HG02884 (cell line): Measurements from ENCODE around the gene ITPA.

ENCODE experiments used
- ATAC-seq: cut with Tn5 transposase; IDR thresholded peaks from one replicate; pipeline ENCODE4 v1.9.1; 2021; ENCODE audit warnings: mild to moderate bottlenecking, moderate library complexity; ENCODE audit not compliant: unreplicated experiment

Gene ITPA

DNA sequence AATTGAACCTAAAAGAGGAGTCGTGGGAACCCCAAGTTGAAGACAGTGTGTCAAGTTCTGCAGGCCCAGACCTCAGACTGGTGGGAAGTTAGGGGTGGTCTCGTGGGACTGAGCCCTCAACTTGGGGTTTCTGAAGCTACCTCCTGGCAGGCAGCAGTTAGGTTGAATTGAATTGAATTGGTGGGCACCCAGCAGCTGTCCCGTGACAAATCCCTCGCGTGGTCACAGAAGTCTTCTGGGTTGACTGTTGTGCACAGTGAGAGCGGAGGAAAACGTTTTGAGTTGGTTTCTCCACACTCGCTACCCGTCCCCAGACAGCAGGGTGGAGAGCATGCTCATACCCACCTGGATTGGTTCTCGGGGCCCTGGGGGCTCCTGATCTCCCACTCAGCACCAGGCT lies 16.8 kb downstream of the ITPA start:
- ATAC-seq = no peak

DNA sequence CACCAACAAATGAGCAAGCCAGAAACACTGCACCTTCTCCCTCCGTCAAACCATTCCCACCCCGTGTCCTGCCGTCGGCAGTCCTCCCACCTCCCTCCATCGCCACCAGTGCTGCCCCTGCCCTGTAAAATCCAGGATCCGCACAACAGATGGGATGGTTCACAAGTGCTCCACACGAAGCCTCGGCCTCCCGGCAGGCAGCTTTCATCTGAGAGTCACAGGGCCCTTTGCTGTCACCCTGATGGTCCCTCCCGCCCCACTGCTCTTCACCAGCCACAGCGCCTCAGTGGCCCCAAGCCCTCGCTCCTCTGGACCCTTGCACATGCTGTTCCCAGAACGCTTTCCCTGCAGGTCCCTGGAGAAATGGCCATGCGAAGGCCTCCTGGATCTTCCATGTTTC lies 17.6 kb downstream of the ITPA start:
- no peak for ATAC-seq

DNA sequence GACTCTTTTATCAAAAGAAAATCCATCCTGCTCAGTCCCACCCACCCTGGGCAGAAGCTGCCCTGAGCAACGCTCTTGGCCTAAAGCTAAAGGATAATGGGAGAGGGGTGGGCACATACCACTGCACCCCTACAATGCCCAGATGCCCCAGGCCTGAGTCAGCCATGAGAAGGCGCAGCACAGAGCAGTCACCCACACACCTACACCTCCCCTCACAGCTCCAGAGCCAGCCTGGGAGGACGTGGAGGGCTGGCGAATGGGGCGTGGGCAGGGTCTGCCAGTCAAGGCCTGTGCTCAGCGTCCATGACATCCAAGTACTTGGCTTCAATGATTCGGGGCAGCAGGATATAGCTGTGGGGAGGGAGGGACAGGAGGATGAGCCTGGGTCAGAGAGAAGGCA lies 18.2 kb downstream of the ITPA start:
- no peak for ATAC-seq

DNA sequence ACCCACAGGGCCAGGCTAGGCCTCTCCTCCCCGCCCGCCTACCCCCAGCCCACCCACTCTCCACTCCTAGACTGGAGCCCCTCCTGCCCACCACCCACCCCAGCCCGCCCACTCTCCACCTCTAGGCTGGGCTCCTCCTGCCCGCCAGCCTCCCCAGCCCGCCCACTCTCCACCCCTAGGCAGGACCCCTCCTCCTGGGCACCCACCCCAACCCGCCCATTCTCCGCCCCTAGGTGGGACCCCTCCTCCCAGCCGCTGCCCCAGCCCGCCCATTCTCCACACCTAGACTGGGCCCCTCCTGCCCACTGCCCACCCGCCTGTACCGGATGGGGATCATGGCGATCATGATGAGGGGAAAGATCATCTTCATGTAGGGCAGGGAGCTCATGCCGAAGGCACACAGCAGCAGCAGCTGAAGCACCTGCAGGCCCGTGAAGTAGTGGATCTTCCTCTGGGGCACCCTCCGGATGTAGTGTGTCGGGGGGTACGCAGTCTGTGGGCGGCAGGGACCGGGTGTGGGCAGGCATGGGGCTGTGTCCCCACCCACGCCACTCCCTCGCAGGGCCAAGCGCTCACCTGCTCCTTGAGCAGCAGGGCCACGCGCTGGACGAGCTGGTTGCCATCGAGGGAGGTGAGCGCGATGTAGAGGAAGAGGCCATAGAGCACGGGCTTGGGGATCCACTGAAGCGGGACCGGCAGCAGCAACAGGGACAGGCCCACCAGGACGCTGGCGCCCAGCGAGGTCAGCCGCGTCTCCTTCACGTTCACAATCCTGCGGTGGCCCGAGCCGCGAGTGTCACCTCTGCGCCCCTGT lies 18.8 kb downstream of the ITPA start:
- no peak for ATAC-seq

DNA sequence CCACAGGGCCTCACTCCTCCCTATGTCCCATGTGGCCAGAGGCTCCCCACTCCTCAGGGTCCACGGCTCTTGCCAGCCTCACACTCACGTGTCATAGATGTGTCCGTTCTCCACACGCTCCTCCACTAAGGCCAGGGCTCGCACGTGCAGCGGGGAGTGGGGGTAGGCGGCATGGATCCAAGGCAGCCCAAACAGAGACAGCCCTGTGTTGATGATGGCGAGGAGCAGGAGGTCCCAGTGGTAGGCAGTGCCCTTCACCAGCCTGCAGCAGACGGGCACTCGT lies 19.4 kb downstream of the ITPA start:
- no peak for ATAC-seq

DNA sequence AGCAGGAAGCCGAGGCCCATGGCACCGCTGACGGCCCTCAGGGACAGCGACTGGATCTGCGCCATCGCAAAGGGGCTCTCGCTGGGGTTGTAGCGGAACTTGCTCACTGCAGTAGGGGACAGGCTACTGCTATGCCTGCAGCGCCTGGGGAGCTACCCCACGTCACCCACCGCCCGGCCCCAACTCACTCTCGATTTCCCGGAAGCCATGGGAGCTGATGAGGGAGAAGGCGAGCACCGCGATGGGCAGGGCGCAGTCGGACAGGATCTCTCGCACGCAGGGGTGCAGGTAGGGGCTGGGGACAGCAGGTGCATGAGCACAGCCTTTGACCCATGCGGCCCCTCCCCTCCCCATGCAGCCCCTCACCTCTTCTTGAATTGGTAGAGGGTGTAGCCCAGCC lies 19.9 kb downstream of the ITPA start:
- ATAC-seq = no peak

DNA sequence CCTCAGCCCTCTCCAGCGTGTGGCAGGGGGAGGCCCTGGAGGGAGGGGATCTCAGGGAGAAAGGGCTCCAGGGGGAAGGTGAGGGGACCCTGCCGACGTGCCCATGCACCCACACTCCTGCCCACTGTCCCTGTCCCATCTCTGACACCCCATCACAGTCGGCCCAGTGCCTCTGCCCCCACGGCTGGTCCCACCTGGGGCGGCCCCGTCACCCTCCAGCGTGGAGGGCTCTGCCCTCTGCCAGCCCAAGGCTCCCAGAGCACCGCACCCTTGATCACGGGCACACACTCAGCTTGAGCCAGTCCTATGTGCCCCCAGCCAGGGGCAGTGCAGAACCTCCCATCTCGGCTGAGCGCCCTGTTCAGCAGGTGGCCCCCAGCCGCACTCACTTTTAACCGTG lies 20.5 kb downstream of the ITPA start:
- no peak for ATAC-seq

DNA sequence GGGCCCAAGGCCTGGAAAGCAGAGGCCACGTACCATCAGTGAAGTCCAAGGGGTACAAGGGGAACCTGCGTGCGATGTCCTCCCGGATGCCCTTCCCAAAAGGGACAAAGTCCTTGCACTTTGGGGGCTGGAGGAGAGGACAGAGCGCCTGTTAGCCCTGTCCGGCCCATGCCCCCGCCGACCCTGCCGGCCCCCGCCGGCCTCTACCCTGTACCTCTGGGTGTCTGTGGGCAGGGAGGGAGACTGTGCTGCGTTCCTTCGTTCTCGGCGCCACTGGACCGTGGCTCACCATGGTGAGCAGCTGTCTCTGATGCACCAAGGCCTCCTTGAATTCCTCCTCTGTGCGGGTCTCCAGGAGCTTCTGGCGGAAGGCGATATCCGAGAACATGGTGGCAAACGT lies 21.8 kb downstream of the ITPA start:
- no peak for ATAC-seq

DNA sequence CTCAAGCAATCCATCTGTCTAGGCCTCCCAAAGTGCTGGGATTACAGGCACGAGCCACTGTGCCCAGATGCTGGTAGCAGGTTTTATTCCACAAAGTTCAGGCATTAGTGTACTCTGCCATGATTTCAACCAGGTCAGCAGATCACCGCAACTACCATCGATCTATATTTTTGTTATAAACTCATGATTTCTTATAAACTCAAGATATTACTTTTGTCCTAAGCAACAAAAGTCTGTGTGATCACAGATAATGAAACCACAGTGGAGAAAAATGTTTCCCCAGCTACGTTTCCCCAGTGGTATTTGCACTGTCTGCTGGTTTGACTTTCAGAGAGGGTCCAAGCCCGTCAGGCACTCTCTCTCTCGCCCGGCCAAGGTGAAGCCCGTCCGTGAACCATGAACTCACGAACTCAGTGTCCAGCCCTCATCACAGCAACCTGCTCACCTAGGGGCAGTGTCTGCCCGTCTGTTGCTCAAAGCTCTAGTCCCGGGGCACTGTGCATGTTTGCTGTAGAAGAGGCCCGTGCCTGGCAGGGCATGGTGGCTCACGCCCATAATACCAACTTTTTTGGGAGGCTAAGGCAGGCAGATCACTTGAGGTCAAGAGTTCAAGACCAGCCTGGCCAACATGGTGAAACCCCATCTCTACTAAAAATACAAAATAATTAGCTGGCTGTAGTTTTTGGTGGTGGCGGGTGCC lies 22.7 kb downstream of the ITPA start:
- ATAC-seq = no peak

DNA sequence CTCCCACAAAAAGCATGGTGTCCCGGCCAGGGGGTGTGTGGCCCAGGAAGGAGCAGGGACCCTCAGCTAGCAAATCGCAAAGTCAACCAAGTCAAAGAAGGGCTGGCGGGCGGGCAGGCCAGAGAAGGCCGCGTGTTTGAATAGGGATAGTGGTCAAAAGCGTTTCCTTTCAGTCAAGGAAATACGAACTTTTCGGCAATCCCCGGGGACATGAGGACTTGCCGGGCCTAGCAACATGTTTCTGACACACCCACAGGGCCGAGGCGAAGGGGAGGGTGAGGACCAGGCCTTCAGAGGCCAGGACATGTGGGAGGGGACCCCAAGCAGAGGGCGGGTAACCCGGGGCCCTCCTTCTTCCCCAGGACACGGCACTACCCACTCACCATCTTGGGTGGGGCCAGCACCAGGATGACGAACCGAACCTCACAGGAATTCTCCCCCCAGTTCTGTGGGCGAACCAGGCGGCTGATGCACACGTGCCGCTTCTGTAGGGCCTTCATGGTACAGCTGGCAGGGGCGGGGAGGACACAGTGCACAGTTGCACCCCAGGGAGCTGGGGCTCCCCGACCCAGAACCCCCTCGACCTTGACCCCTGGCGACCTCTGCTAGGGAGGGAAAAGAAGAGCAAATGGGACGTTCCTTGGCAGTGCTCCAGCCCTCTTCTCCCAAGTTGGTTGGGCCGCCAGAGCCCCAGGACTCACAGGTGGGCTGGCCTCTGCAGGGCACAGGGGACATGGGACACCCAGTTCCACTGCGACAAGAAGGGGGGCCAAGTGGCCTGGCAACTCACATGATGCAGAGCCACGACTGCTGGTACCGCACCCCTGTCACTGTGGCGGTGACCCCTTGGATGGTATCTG lies 24.1 kb downstream of the ITPA start:
- no peak for ATAC-seq

DNA sequence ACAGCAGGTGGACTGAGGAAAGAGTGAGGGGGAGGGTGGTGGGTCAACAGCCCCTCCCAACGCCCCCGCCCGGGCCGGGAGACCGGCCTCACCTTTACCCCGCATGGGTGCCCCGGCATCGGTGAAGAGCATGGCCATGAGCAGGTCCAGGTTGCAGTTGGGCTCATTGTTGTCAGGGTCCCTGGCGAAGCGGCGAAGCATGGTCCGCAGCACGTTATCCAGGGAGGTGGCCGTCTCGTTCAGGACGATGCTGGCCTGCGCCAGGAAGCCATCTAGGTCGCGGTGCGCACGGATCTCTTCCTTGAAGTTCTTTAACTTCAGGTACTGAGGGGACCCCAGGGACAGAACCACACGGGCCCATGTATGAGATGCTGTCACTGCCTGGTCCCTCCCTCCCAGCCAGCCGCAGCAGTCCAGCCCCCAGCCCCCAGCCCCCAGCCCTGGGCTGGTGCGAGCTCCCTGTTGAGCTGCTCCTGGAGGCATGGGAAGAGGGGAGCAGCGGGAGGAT lies 24.7 kb downstream of the ITPA start:
- ATAC-seq = no peak

DNA sequence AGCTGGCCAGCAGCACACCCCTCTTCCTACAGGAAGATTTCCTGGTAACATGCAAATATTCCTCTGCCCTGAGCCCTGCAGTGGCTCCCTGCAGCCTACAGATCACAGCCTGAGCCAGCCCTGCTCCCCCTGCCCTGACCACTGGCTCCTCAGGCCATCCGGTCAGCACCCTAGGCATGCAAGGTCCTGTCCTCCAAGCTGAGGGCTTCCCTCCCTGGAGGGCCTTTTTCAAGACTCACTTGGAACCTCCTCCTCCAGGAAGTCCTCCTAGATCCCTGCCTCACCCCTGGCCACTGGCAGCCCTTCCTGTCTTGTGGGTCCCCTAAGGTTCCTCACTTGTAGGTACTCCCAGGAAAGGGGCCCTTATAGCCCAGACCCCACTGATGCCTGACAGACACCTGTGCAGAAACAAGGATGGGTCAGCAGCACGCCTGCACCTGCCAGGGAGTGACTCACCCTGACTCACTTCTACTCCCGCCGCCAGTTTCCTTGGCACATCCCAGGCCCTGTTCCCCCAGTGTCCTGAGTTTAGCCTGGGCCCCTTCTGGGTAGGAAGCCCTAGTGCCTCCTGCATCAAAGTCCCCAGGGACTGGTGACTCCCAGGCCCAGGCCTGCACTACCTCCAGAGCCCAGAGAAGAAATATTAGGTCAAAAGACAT lies 26.5 kb downstream of the ITPA start:
- no peak for ATAC-seq

DNA sequence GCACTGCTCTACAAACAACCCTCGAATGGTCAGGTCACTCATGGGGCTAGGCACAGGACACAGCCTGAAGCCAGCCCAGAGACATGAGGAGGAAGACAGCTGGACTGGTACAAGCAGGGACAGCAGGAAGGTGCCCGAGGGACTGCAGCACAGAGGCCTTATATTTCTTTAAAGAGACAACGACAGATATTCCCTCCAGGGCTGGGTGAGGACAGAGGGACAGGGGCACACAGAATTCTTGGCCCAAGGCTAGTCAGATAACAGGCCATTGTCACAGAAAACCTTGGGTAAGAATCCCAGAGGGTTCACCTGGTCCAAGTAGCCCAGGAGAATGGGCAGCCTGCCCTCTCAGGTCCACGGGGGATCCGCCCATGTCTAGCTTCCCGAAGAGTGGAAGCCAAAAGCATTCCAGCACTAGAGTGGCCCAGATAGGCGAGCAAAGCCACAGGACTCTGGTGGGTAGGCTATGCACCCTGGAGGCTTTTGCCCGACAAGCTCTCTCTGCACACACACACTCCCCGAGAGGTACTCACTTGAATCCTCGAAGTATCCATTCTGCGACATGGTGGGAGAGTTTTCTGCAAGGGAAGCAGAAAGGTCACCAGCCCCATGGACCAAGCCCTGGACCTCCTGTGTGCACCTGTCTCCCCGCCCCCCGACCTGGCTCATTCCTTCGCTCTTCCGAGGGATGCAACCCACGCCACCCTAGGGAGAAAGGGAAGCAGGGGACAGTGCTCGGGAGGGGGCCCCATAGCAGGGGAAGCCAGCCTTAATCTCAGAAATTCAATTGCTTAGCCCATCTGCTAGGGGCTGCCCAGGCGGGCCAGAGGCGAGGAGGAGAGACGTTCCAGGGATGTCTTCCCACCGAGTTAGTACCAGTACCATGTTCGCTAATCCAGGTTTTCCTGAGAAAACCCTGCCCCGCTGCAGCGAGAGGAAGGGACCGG lies 28.0 kb downstream of the ITPA start:
- no peak for ATAC-seq

DNA sequence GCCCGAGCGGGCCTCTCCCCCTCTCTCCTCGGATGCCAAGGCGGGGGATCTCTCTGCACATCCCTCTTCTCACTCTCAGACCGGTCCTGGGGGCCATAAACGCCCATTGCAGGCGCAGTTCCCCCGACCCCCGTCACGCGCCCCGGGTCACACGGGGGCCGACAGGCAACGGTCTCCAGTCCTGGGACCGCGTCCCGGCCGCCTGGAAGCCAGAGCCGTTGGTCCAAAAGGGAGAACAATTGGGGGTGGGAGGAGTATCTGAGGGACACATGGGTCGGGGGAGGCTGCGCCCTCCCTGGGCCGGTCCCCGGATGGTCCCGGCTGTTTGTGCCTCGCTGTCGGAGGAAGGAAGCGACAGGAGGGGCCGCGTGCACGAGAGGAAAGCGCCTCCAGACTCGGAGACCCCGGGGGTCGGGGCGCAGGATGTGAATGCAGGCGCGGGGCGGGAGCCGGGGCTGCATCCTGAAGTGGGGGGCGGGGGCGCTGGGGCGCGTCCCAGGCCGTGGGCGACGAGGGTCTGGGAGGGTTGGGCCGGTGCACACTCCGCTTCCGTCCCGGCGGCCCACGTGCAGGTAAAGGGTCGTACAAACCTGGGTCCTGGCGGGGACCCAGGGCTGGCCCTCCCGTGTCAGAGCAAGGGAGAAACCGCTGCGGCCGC lies 28.8 kb downstream of the ITPA start:
- no peak for ATAC-seq

DNA sequence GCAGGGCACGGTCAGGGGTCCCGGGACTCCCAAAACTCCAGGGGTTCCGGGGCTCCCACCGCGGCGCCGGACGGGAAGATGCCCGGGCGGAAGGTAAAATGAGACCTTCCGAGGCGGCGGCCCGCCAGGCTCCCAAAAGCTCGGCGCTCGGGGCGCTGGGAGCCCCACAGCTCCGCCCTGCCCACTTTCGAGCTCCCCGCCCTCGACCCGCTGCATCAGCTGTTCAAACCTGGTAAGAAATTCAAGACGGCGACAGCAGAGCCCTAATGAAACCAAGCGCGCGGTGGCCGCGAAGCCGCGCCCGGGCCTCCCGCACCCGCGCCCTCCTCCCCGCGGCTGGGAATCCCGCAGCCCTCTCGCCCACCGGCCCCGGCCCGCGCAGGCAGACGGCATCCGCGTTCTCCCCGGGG lies 29.3 kb downstream of the ITPA start:
- ATAC-seq = no peak

DNA sequence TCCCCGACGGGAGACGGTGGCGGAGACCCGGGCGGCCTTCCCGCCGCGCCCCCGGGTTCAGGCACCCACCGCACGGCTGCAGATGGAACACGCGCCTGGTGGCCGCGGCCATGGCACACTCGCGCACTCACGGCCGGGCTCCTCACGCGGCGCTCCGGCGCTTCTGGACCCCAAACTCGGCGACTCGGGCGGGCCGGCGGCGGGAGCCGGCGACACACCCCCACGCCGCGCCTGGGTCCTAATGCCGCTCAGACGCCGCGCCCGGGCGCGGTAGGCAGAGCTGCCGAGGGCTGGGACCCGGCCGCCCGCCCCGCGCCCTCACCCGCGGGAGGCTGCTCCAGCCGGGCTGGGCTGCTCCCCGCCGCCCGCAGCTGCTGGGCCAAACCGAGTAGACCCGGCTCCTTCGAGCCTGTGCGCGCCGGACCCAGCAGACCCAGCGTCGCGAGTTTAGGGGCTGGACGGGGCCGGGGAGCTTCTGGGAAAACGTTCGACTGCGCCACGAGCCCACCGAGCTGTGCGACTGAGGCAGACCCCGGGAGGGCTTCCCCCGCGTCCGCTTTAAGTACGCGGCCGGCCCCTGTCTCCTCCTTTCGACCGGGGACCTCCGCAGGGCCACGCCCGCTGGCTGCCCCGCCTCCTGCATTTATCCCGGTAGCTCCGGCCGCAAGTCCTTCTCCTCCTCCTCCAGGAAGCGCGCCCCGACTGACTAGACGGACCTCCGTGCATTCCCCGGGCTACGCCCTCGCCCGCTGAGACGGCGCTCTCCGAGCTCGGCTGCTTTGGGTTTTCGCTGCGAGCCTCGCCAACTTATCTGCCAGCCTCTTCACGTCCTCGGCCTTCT lies 29.9 kb downstream of the ITPA start, which contains the start of gene SLC4A11:
SLC4A11 (minus strand) TSS at position 165 of the 841 bp plus-strand sequence; CDS start at position 112, 53 bp downstream.
- ATAC-seq = no peak

DNA sequence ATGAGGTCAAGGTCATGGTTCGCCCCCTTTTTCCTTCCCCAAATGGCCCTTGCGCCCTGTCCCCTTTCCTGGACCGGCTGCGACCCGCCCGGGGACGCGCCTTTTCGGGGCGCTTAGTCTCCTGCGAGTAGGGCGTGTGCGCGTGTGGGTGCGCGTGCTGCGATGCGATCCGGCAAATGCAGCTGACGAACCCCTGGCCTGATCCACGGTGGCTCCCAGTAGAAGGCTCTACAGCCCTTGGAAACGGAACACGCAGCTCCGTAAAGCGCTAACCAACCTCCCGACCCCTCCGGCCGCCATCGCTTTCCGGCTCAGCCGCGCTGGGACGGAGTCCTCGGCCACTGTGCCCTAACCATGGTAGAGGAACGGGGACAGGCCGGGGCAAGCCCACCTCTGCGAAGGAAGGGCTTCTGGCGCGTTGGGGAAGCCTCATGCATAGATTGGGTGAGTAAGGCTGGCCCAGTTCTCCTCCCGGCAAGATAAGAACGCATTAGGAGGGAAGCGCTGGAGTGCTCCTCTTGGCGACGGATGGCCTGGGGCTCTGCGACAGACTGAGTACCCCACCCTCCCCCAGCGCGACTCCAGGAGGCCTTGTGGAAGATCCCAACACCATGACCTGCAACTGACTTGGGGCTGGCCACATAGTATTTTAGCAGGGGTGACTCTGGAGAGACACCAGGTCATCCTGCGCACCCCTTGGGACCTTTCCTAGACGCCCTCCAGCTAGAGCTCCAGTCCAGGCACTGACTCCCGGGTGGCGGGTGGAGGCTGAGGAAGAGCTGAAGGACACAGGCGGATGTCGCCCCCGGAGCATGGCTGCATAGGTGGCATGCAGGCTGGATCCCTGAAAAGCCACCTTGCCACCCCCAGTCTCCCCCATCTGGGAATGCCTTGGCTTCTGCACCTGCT lies 30.8 kb downstream of the ITPA start:
- ATAC-seq = no peak
